A549 (cell line): ENCODE measurements around the gene UBL7. TPM values are rescaled to one million over a fixed set of nuclear protein-coding genes. Genes with fewer than 3 reads are reported as not detected.
A peak's percentile ranks its signal among the peaks of the same experiment; 100 is the strongest.

ENCODE experiments used
- ATAC-seq, 2 experiments: fragments of 200-7000 bp in 1 of 2; fragments of >200 bp in 1 of 2; cut with Nextera tagmentation in 1 of 2; cut with Tn5 transposase in 1 of 2; 3 replicates each; pipeline versions ENCODE4 v1.8.0 to v1.9.1; 2018 to 2020; ENCODE audit warnings: mild to moderate bottlenecking in 1 of 2, moderate library complexity in 1 of 2
- CTCF ChIA-PET: fragments of 300-600 bp; sonication (Branson Sonifier 250); formaldehyde crosslinking; extraction: SDS; loops from one replicate; lab custom pipeline; 2021; ENCODE audit warnings: antibody characterized with exemption, inconsistent platforms; lab: Yijun Ruan, JAX
- POLR2A ChIA-PET: fragments of 350-600 bp; formaldehyde crosslinking; extraction: SDS; loops from one replicate; lab custom pipeline; 2021; ENCODE audit warnings: antibody characterized with exemption, inconsistent platforms; lab: Yijun Ruan, JAX
- DNase-seq, 2 experiments: peaks; one replicate each; pipeline versions ENCODE4 v3.0.0 to v3.0.0-alpha.2; 2011 to 2016; ENCODE audit warnings: low read depth in 1 of 2, low spot score in 1 of 2
- FAIRE-seq: peaks from 2 replicates; lab custom pipeline; 2011; peaks lifted over from hg19 to GRCh38; lab: Jason Lieb, UNC
- H3K27ac ChIP-seq, 2 experiments: fragments of >200 bp; sonication (Bioruptor Twin); formaldehyde crosslinking; 3 replicates each; pipeline ENCODE4 v1.5.1; 2016 to 2017
- H3K4me1 ChIP-seq: fragments of >200 bp; sonication (Bioruptor Twin); formaldehyde crosslinking; 3 replicates; pipeline ENCODE4 v1.6.1; 2016
- H3K4me2 ChIP-seq: fragments of >200 bp; sonication (Bioruptor Twin); formaldehyde crosslinking; 3 replicates; pipeline ENCODE4 v1.6.1; 2016
- H3K4me3 ChIP-seq: fragments of >200 bp; sonication (Bioruptor Twin); formaldehyde crosslinking; 3 replicates; pipeline ENCODE4 v1.5.1; 2016
- H3K9me3 ChIP-seq: fragments of >200 bp; sonication (Bioruptor Twin); formaldehyde crosslinking; 3 replicates; pipeline ENCODE4 v1.6.1; 2016
- BHLHE40 ChIP-seq: IDR thresholded peaks from 2 replicates; pipeline ENCODE4 v1.6.1; 2012; ENCODE audit warnings: low read depth, low read length, inconsistent platforms
- CBX2 ChIP-seq: fragments of 200-600 bp; sonication (generic); IDR thresholded peaks from 2 replicates; pipeline ENCODE4 v1.6.1; 2016; ENCODE audit warnings: low read depth, mild to moderate bottlenecking, borderline replicate concordance
- CHD2 ChIP-seq: fragments of 150-350 bp; IDR thresholded peaks from 2 replicates; pipeline ENCODE4 v1.6.1; 2014; ENCODE audit warnings: low read length; ENCODE audit not compliant: partially characterized antibody
- ESRRA ChIP-seq: fragments of 150-350 bp; IDR thresholded peaks from 2 replicates; pipeline ENCODE4 v1.6.1; 2014; ENCODE audit warnings: mild to moderate bottlenecking, low read length, borderline replicate concordance
- FOSL2 ChIP-seq, 2 experiments: fragments of 450-650 bp in 1 of 2; fragments of >200 bp in 1 of 2; sonication (Bioruptor Twin) in 1 of 2; formaldehyde crosslinking; IDR thresholded peaks; 2 replicates each; pipeline versions ENCODE4 v1.5.0 to v1.6.1; 2016 to 2020; ENCODE audit warnings: mild to moderate bottlenecking in 1 of 2, moderate library complexity in 1 of 2
- GATA3 ChIP-seq: IDR thresholded peaks from 2 replicates; pipeline ENCODE4 v1.6.1; 2012; ENCODE audit warnings: borderline replicate concordance
- HDAC2 ChIP-seq: fragments of 200-600 bp; sonication (generic); IDR thresholded peaks from 2 replicates; pipeline ENCODE4 v1.6.1; 2016
- HOXA7 ChIP-seq: fragments of 250-450 bp; sonication (Bioruptor Pico); IDR thresholded peaks from 2 replicates; pipeline ENCODE4 v1.5.0; 2020; ENCODE audit warnings: mild to moderate bottlenecking, moderate library complexity
- HOXB5 ChIP-seq: fragments of 250-450 bp; sonication (Bioruptor Pico); IDR thresholded peaks from 2 replicates; pipeline ENCODE4 v1.5.0; 2020; ENCODE audit warnings: mild to moderate bottlenecking, moderate library complexity
- JUN ChIP-seq, 2 experiments: fragments of >200 bp; sonication (Bioruptor Twin); formaldehyde crosslinking; IDR thresholded peaks; 2 replicates in 1 of 2; 3 replicates in 1 of 2; pipeline ENCODE4 v1.6.1; 2016 to 2017
- MAFK ChIP-seq: fragments of 450-650 bp; IDR thresholded peaks from 2 replicates; pipeline ENCODE4 v1.6.1; 2014; ENCODE audit not compliant: partially characterized antibody
- NFE2L2 ChIP-seq: fragments of 150-350 bp; conservative IDR thresholded peaks from 2 replicates; pipeline ENCODE4 v1.6.1; 2014; ENCODE audit warnings: low read length
- NPAS2 ChIP-seq: fragments of 250-450 bp; sonication (Bioruptor Pico); IDR thresholded peaks from 2 replicates; pipeline ENCODE4 v1.8.0; 2022; ENCODE audit warnings: mild to moderate bottlenecking, moderate library complexity, borderline replicate concordance
- PBX3 ChIP-seq: IDR thresholded peaks from 2 replicates; pipeline ENCODE4 v1.6.1; 2012
- PHF8 ChIP-seq: fragments of 200-600 bp; sonication (generic); IDR thresholded peaks from 2 replicates; pipeline ENCODE4 v1.6.1; 2016; ENCODE audit warnings: low read depth, mild to moderate bottlenecking, antibody characterized with exemption, moderate library complexity, borderline replicate concordance
- POLR2AphosphoS2 ChIP-seq: conservative IDR thresholded peaks from 2 replicates; pipeline ENCODE4 v1.6.1; 2012; ENCODE audit warnings: low read length, improper control_type of control experiment, inconsistent platforms
- RAD21 ChIP-seq, 2 experiments: fragments of >200 bp in 1 of 2; sonication (Bioruptor Twin) in 1 of 2; formaldehyde crosslinking in 1 of 2; IDR thresholded peaks in 1 of 2; conservative IDR thresholded peaks in 1 of 2; 2 replicates in 1 of 2; 3 replicates in 1 of 2; pipeline ENCODE4 v1.6.1; 2012 to 2018; ENCODE audit warnings: inconsistent platforms in 1 of 2
- RARB ChIP-seq: fragments of 250-450 bp; sonication (Bioruptor Pico); IDR thresholded peaks from 2 replicates; pipeline ENCODE4 v1.8.0; 2021; ENCODE audit warnings: mild to moderate bottlenecking, moderate library complexity
- RFX5 ChIP-seq: fragments of 450-650 bp; IDR thresholded peaks from 2 replicates; pipeline ENCODE4 v1.7.1; 2014; ENCODE audit warnings: antibody characterized with exemption, mild to moderate bottlenecking, moderate library complexity
- RNF2 ChIP-seq: fragments of 200-600 bp; sonication (generic); IDR thresholded peaks from 2 replicates; pipeline ENCODE4 v1.6.1; 2016; ENCODE audit warnings: low read depth, mild to moderate bottlenecking, antibody characterized with exemption, moderate library complexity, borderline replicate concordance
- TFCP2L1 ChIP-seq: fragments of 250-450 bp; sonication (Bioruptor Pico); IDR thresholded peaks from 2 replicates; pipeline ENCODE4 v1.5.0; 2021; ENCODE audit warnings: mild to moderate bottlenecking
- USF2 ChIP-seq: fragments of 450-650 bp; IDR thresholded peaks from 2 replicates; pipeline ENCODE4 v1.6.1; 2014; ENCODE audit warnings: antibody characterized with exemption
- WGBS: methylation state at CpG from one replicate; pipeline ENCODE4 v1.1.6; 2017; ENCODE audit errors: missing lambda C conversion rate; 5-methylcytosine and 5-hydroxymethylcytosine counted together
- polyA plus RNA-seq, 4 experiments: library from polyadenylated mRNA; depleted of rRNA in 3 of 4; stranded (reverse); fragments of >200 nt; fragmentation: RNase III in 1 of 4; extraction: RNeasy Plus Mini Kit Qiagen cat#74134 plus additional on column Dnase treatment in 1 of 4; gene quantifications; 2 replicates in 3 of 4; 3 replicates in 1 of 4; pipeline ENCODE4 v1.2.3, GENCODE V29; 2011 to 2017
- TF ChIP-seq, protein P1 (sequence below): fragments of 150-350 bp; IDR thresholded peaks from 2 replicates; pipeline ENCODE4 v1.6.1; 2014; ENCODE audit warnings: low read depth, mild to moderate bottlenecking, low read length
- TF ChIP-seq, protein P2 (sequence below): fragments of 250-450 bp; sonication (Bioruptor Pico); IDR thresholded peaks from 2 replicates; pipeline ENCODE4 v1.5.0; 2021; ENCODE audit warnings: mild to moderate bottlenecking, moderate library complexity, borderline replicate concordance
- TF ChIP-seq, protein P3 (sequence below): fragments of >200 bp; sonication (Bioruptor Twin); formaldehyde crosslinking; IDR thresholded peaks from 3 replicates; pipeline ENCODE4 v1.6.1; 2016
- TF ChIP-seq, protein P4 (sequence below): fragments of 250-450 bp; sonication (Bioruptor Pico); IDR thresholded peaks from 2 replicates; pipeline ENCODE4 v1.5.0; 2020; ENCODE audit warnings: low read depth, mild to moderate bottlenecking, moderate library complexity
- TF ChIP-seq, protein P5 (sequence below): IDR thresholded peaks from 2 replicates; pipeline ENCODE4 v1.6.1; 2012; ENCODE audit warnings: low read depth, borderline replicate concordance

UBL7 gene
- polyA plus RNA-seq, 2 of the 4 experiments (the other 2 are of a cell fraction), result 32.6 to 48.5 TPM

- no peak overlapping the region for H3K27ac ChIP-seq
- no peak overlapping the region for H3K4me2 ChIP-seq
- no peak for ATAC-seq
- TF ChIP-seq, protein P1, sequence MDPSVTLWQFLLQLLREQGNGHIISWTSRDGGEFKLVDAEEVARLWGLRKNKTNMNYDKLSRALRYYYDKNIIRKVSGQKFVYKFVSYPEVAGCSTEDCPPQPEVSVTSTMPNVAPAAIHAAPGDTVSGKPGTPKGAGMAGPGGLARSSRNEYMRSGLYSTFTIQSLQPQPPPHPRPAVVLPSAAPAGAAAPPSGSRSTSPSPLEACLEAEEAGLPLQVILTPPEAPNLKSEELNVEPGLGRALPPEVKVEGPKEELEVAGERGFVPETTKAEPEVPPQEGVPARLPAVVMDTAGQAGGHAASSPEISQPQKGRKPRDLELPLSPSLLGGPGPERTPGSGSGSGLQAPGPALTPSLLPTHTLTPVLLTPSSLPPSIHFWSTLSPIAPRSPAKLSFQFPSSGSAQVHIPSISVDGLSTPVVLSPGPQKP, result no peak
- ChIA-PET POLR2A (no interaction called here), CTCF (interaction anchor here (36.0 kb wide), 1 partner anchor 47 kb away, joined by 681 read pairs; the partner anchor contains the start of gene CYP11A1)
- FAIRE-seq, result no peak
- H3K9me3 ChIP-seq, result no peaks in the 10 kb centered on the region
- 93% methylated on average over 7 of the region's 7 CpGs for WGBS
- peaks cover 15% of the 10 kb centered on the region for H3K4me1 ChIP-seq
- no peak overlapping the region for H3K4me3 ChIP-seq
- DNase-seq, result no peak
Observed at GRCh38 chr15:74425630-74426029, 35.3 kb downstream of the UBL7 start.

GRCh38 chr15:74424901-74425528 lies 35.9 kb downstream of the UBL7 start:
- H3K4me1 ChIP-seq, result peaks cover 21% of the 10 kb centered on the region
- FAIRE-seq, result no peak
- CTCF ChIA-PET, result interaction anchor here (1.0 to 36.0 kb wide), 2 partner anchors 47 to 477 kb away, joined by 3 to 681 read pairs; partner anchors contain the start of gene CYP11A1

GRCh38 chr15:74423431-74424257 lies 37.3 kb downstream of the UBL7 start:
- no peak for TF ChIP-seq FOSL2 (IDR thresholded peaks at IDR 0.05)
- TF ChIP-seq FOSL2 (CRISPR knock-in tag; IDR thresholded peaks at IDR 0.05), result no peak
- TF ChIP-seq, protein P2, sequence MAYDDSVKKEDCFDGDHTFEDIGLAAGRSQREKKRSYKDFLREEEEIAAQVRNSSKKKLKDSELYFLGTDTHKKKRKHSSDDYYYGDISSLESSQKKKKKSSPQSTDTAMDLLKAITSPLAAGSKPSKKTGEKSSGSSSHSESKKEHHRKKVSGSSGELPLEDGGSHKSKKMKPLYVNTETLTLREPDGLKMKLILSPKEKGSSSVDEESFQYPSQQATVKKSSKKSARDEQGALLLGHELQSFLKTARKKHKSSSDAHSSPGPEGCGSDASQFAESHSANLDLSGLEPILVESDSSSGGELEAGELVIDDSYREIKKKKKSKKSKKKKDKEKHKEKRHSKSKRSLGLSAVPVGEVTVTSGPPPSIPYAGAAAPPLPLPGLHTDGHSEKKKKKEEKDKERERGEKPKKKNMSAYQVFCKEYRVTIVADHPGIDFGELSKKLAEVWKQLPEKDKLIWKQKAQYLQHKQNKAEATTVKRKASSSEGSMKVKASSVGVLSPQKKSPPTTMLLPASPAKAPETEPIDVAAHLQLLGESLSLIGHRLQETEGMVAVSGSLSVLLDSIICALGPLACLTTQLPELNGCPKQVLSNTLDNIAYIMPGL (CRISPR knock-in tag), result no peak
- no peak for TF ChIP-seq ESRRA
- TF ChIP-seq PBX3, result no peak
- no peak for TF ChIP-seq PHF8
- no peak for TF ChIP-seq USF2
- no peak for TF ChIP-seq CBX2
- TF ChIP-seq BHLHE40, result no peak
- TF ChIP-seq HOXA7, result no peak
- ChIA-PET POLR2A (no interaction called here), CTCF (interaction anchor here (1.1 to 36.0 kb wide), 3 partner anchors 14 to 64 kb away, joined by 3 to 681 read pairs (median 20); partner anchors contain the start of gene CYP11A1)
- Histone ChIP-seq H3K4me3 (no peak overlapping the region), H3K9me3 (no peaks in the 10 kb centered on the region), H3K4me1 (peaks cover 25% of the 10 kb centered on the region), H3K27ac (peak overlapping the region; percentile 19 to 71; a peak in 3 of 6 replicates), H3K4me2 (peak overlapping the region; percentile 9; the same call in 2 of the 3 replicates)
- DNase-seq, result no peak
- no peak for ATAC-seq
- 80% methylated on average over 9 of the region's 10 CpGs for WGBS
- no peak for FAIRE-seq

More at GRCh38 chr15:74424901-74425528, 35.9 kb downstream of the UBL7 start:
- Histone ChIP-seq H3K4me3 (no peak overlapping the region), H3K27ac (no peak overlapping the region), H3K9me3 (no peaks in the 10 kb centered on the region), H3K4me2 (no peak overlapping the region)
- 89% methylated on average over 7 of the region's 8 CpGs for whole genome bisulfite sequencing
- POLR2A ChIA-PET, result no interaction called here
- no peak for ATAC-seq
- DNase-seq, result no peak
- TF ChIP-seq, protein P3, sequence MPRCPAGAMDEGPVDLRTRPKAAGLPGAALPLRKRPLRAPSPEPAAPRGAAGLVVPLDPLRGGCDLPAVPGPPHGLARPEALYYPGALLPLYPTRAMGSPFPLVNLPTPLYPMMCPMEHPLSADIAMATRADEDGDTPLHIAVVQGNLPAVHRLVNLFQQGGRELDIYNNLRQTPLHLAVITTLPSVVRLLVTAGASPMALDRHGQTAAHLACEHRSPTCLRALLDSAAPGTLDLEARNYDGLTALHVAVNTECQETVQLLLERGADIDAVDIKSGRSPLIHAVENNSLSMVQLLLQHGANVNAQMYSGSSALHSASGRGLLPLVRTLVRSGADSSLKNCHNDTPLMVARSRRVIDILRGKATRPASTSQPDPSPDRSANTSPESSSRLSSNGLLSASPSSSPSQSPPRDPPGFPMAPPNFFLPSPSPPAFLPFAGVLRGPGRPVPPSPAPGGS, result no peak
- TF ChIP-seq GATA3 (no peak), MAFK (no peak), ESRRA (no peak), NFE2L2 (no peak), HOXB5 (CRISPR knock-in tag) (no peak), RAD21 (conservative IDR thresholded peaks at IDR 0.05 in 1 of 2, IDR thresholded peaks at IDR 0.05 in 1 of 2) (no peak), RNF2 (no peak), HDAC2 (no peak), JUN (IDR thresholded peaks at IDR 0.05) (no peak), RARB (CRISPR knock-in tag) (no peak), RFX5 (no peak), CHD2 (no peak), POLR2AphosphoS2 (no peak), TFCP2L1 (no peak), NPAS2 (no peak), PHF8 (no peak)
- TF ChIP-seq, protein P4, sequence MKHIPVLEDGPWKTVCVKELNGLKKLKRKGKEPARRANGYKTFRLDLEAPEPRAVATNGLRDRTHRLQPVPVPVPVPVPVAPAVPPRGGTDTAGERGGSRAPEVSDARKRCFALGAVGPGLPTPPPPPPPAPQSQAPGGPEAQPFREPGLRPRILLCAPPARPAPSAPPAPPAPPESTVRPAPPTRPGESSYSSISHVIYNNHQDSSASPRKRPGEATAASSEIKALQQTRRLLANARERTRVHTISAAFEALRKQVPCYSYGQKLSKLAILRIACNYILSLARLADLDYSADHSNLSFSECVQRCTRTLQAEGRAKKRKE (CRISPR knock-in tag), result no peak
- TF ChIP-seq, protein P5, sequence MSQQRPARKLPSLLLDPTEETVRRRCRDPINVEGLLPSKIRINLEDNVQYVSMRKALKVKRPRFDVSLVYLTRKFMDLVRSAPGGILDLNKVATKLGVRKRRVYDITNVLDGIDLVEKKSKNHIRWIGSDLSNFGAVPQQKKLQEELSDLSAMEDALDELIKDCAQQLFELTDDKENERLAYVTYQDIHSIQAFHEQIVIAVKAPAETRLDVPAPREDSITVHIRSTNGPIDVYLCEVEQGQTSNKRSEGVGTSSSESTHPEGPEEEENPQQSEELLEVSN, result no peak
